Sigmoid colon (tissue), 4 donors: Measurements from ENCODE around the gene DNAJA3.

ENCODE experiments used
- CTCF ChIP-seq, 4 experiments: fragments of 450-650 bp in 3 of 4; fragments of 200-600 bp in 1 of 4; IDR thresholded peaks; one replicate each; pipeline ENCODE4 v1.5.1; 2016 to 2019; ENCODE audit warnings: antibody characterized with exemption in 4 of 4, mild to moderate bottlenecking in 3 of 4, moderate library complexity in 2 of 4
- POLR2AphosphoS5 ChIP-seq, 4 donors: sonication (generic); formaldehyde crosslinking; IDR thresholded peaks; one replicate each; pipeline ENCODE4 v1.6.1; 2017; ENCODE audit warnings: antibody characterized with exemption in 4 of 4

DNA sequence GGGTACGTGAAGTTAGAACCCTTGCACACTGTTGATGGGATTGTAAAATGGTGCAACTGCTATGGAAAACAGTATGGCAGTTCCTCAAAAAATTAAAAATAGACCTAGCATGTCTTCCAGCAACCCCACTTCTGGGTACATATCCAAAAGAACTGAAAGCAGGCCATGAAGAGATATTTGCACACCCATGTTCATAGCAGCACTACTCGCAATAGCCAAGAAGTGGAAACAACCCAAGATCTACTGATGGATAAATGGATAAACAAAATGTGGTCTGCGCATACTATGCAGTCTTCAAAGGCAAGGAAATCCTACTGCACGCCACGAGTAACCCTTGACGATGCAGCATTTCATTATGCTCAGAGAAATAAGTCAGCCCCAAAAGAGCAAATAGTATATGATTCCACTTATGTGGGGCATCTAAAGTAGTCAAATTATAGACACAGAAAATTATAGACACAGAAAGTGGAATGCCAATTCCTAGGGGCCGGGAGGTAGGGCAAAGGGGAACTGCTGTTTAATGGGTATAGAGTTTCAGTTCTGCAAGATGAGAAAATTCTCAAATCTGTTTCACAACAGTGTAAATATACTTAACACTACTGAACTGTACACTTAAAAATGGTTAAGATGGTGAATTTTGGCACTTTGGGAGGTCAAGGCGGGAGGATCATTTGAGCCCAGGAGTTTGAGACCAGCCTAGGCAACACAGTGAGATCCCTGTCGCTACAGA, 26.5 kb upstream of the DNAJA3 start:
- TF ChIP-seq POLR2AphosphoS5 (IDR thresholded peaks at IDR 0.05) (no peak), CTCF (IDR thresholded peaks at IDR 0.05) (no peak)
